ENCODE measurements around the gene GLUD2. TPM values are rescaled to one million over a fixed set of nuclear protein-coding genes. Genes with fewer than 3 reads are reported as not detected.

The GLUD2 gene
- total and polyA plus RNA-seq, 10 of the 15 experiments (the other 5 are each of a cell fraction or from before 2014, with no cell fraction given) = 0.05 to 1.5 (median 0.10) TPM; not detected in 1

- Histone ChIP-seq H3K27ac (ENCODE audit: control insufficient read depth, insufficient read depth) (no peak overlapping the region), H3K79me2 (ENCODE audit: control insufficient read depth, insufficient read depth, low read length) (no peaks in the 10 kb centered on the region), H3K27me3 (replicated peaks in 1 of 2; ENCODE audit: control insufficient read depth in 2 of 2, insufficient read depth in 2 of 2, low read length in 1 of 2) (no peaks in the 10 kb centered on the region), H3K4me1 (ENCODE audit: control insufficient read depth, insufficient read depth, low read length) (no peaks in the 10 kb centered on the region), H3K36me3 (ENCODE audit: control insufficient read depth in 2 of 2, insufficient read depth in 2 of 2, low read length in 1 of 2) (no peaks in the 10 kb centered on the region), H3K9ac (ENCODE audit: control insufficient read depth, insufficient read depth, low read length) (no peak overlapping the region), H3K4me3 (no peak overlapping the region), H3K9me3 (replicated peaks; ENCODE audit: control insufficient read depth, insufficient read depth, low read length) (no peaks in the 10 kb centered on the region; the same call in 2 of the 3 replicates), H4K20me1 (ENCODE audit: control insufficient read depth, insufficient read depth) (no peaks in the 10 kb centered on the region), H2AFZ (ENCODE audit: control insufficient read depth, low read depth, low read length) (no peak overlapping the region), H3K4me2 (ENCODE audit: control insufficient read depth, insufficient read depth) (no peak overlapping the region)
- intact Hi-C loops (cut with micrococcal nuclease; ENCODE audit: unreplicated experiment) (no loop called here), in situ Hi-C loops (cut with MboI) (no loop called here)
- ChIA-PET CTCF (no interaction called here), POLR2A (no interaction called here), RAD21 (ENCODE audit: unreplicated experiment) (no interaction called here), SMC1A (ENCODE audit: uncharacterized antibody, unreplicated experiment) (interaction anchor here (1.5 kb wide), 1 partner anchor 18 kb away, joined by 4 read pairs; no protein-coding TSS in a partner anchor)
- BruUV-seq (replicated peaks) = no TSS peak
- TF ChIP-seq GATAD2B (conservative IDR thresholded peaks at IDR 0.05; ENCODE audit: low read depth) (no peak), PAX8 (IDR thresholded peaks at IDR 0.05) (no peak), EED (IDR thresholded peaks at IDR 0.05; ENCODE audit: low read depth) (no peak)
- DNase-seq (ENCODE audit: low read depth, low spot score) (no peak), ATAC-seq (no peak), FAIRE-seq (no peak)
- WGBS (ENCODE audit: insufficient coverage, insufficient replicate concordance, low lambda C conversion rate, missing lambda C conversion rate) = 27% methylated on average over 4 of the region's 4 CpGs
Observed at GRCh38 chrX:121010218-121010617, 37.2 kb upstream of the GLUD2 start.

- H3K9me3 ChIP-seq (replicated peaks; ENCODE audit: control insufficient read depth, insufficient read depth, low read length) = no peaks in the 10 kb centered on the region; the same call in 2 of the 3 replicates
- FAIRE-seq (no peak), ATAC-seq (no peak), DNase-seq (ENCODE audit: low read depth, low spot score) (no peak)
- no TSS peak for BruUV-seq (replicated peaks)
- RAD21 ChIA-PET (ENCODE audit: unreplicated experiment) = no interaction called here
- no peak overlapping the region for H3K27ac ChIP-seq (ENCODE audit: control insufficient read depth, insufficient read depth)
- H2AFZ ChIP-seq (ENCODE audit: control insufficient read depth, low read depth, low read length) = no peak overlapping the region
- no peaks in the 10 kb centered on the region for H4K20me1 ChIP-seq (ENCODE audit: control insufficient read depth, insufficient read depth)
- CTCF ChIA-PET = no interaction called here
- POLR2A ChIA-PET = no interaction called here
- WGBS (ENCODE audit: insufficient coverage, insufficient replicate concordance, low lambda C conversion rate, missing lambda C conversion rate) = 67% methylated on average over 7 of the region's 7 CpGs
- no peaks in the 10 kb centered on the region for H3K79me2 ChIP-seq (ENCODE audit: control insufficient read depth, insufficient read depth, low read length)
- H3K36me3 ChIP-seq (ENCODE audit: control insufficient read depth in 2 of 2, insufficient read depth in 2 of 2, low read length in 1 of 2) = no peaks in the 10 kb centered on the region
- intact Hi-C loops (cut with micrococcal nuclease; ENCODE audit: unreplicated experiment) (no loop called here), in situ Hi-C loops (cut with MboI) (no loop called here)
- no peaks in the 10 kb centered on the region for H3K4me1 ChIP-seq (ENCODE audit: control insufficient read depth, insufficient read depth, low read length)
- H3K27me3 ChIP-seq (replicated peaks in 1 of 2; ENCODE audit: control insufficient read depth in 2 of 2, insufficient read depth in 2 of 2, low read length in 1 of 2) = no peaks in the 10 kb centered on the region
- H3K4me2 ChIP-seq (ENCODE audit: control insufficient read depth, insufficient read depth) = no peak overlapping the region
- no peak overlapping the region for H3K9ac ChIP-seq (ENCODE audit: control insufficient read depth, insufficient read depth, low read length)
- SMC1A ChIA-PET (ENCODE audit: uncharacterized antibody, unreplicated experiment) = interaction anchor here (0.6 kb wide), 1 partner anchor 207 kb away, joined by 3 read pairs; no protein-coding TSS in a partner anchor
- H3K4me3 ChIP-seq = no peak overlapping the region
- TF ChIP-seq ESRRA (IDR thresholded peaks at IDR 0.05; ENCODE audit: low read length) = no peak
- no peak for TF ChIP-seq MYB (IDR thresholded peaks at IDR 0.05; ENCODE audit: borderline replicate concordance, low read depth, low read length)
- TF ChIP-seq RB1 (IDR thresholded peaks at IDR 0.05; ENCODE audit: borderline replicate concordance) = no peak
- no peak for TF ChIP-seq MLLT1 (IDR thresholded peaks at IDR 0.05)
- no peak for TF ChIP-seq STAT3 (IDR thresholded peaks at IDR 0.05; ENCODE audit: low read depth, low read length)
- TF ChIP-seq CEBPB (IDR thresholded peaks at IDR 0.05; ENCODE audit: borderline replicate concordance in 1 of 2, low read depth in 2 of 2, low read length in 2 of 2) = no peak
- no peak for TF ChIP-seq RCOR1 (conservative IDR thresholded peaks at IDR 0.05; ENCODE audit: low read depth, low read length)
- no peak for TF ChIP-seq ZNF592 (IDR thresholded peaks at IDR 0.05)
- no peak for TF ChIP-seq SIN3A (IDR thresholded peaks at IDR 0.05; ENCODE audit: low read depth, low read length)
- TF ChIP-seq LARP7 (IDR thresholded peaks at IDR 0.05) = no peak
Observed at GRCh38 chrX:121011254-121011653, 36.2 kb upstream of the GLUD2 start.
